Mesothelial cell of epicardium (in vitro differentiated cells): ENCODE data around the gene ATP1B4. TPM values are rescaled to one million over a fixed set of nuclear protein-coding genes. Genes with fewer than 3 reads are reported as not detected.

Experiments used
- DNase-seq, 2 experiments: peaks; one replicate each; pipeline ENCODE4 v3.0.0; 2021; ENCODE audit warnings: low spot score in 2 of 2; ENCODE audit not compliant: unreplicated experiment in 2 of 2
- H3K27ac Mint-ChIP-seq: 2 replicates; pipeline ENCODE4 v1.8.0; 2021; ENCODE audit warnings: mixed read lengths
- H3K27me3 Mint-ChIP-seq: 2 replicates; pipeline ENCODE4 v1.8.0; 2021; ENCODE audit warnings: low read depth, mixed read lengths
- H3K36me3 Mint-ChIP-seq: 2 replicates; pipeline ENCODE4 v1.8.0; 2021; ENCODE audit warnings: mixed read lengths
- H3K4me1 Mint-ChIP-seq: 2 replicates; pipeline ENCODE4 v1.8.0; 2021; ENCODE audit warnings: mixed read lengths
- H3K4me3 Mint-ChIP-seq: 2 replicates; pipeline ENCODE4 v1.8.0; 2021; ENCODE audit warnings: mild to moderate bottlenecking, moderate library complexity, mixed read lengths
- H3K9me3 Mint-ChIP-seq: 2 replicates; pipeline ENCODE4 v1.8.0; 2021; ENCODE audit warnings: mixed read lengths
- CTCF ChIP-seq: fragments of 200-600 bp; sonication (generic); IDR thresholded peaks from one replicate; pipeline ENCODE4 v1.5.0; 2021; ENCODE audit warnings: antibody characterized with exemption; ENCODE audit not compliant: unreplicated experiment
- total RNA-seq: library from RNA; stranded (reverse); gene quantifications from 3 replicates; pipeline ENCODE4 v1.2.1, GENCODE V29; 2021

ATP1B4 gene
- total RNA-seq, 1 donor from 2014 or later: not detected

GRCh38 chrX:120428309-120428708 is 66.4 kb downstream of the ATP1B4 start:
- no peak for DNase-seq
- Mint-ChIP-seq H3K4me3 (no peak overlapping the region), H3K27ac (peak overlapping the region; percentile 17), H3K4me1 (peaks cover 9% of the 10 kb centered on the region), H3K9me3 (peaks cover 30% of the 10 kb centered on the region), H3K27me3 (no peaks in the 10 kb centered on the region), H3K36me3 (no peaks in the 10 kb centered on the region)
- no peak for TF ChIP-seq CTCF

DNA sequence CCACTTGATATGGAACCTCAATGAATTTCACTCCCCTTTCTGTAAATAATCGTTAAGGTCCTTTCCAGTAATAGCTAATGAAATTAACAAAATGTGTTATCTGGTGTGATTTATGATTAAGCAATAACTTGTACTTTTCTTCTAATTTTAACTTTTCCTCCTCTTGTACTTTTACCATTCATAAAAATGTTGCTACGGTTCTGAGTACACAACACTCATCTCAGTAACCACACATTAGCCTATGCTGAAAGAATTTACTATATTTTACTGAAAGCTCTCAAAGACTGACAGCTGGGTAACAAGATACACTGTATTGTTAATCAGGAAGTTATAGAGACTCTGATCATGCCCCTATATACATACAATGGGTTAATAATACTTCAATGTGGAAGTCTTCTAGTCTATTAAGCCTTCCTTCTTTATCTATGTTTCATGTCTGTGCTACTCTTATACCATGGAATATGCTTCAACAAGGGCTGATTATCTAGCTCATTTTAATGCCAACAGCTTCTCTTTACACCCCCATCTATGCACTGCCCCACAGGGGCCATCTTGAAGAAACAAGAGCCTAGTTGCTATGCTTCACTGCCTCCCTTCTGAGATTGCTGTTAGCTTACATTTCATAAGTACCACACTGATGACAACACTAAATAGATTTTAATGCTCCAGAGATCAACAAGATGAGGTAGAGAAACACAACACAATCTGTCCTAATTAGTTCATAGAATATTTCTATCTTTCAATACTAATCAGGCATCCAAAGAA is 68.1 kb downstream of the ATP1B4 start:
- H3K9me3 Mint-ChIP-seq: peaks cover 32% of the 10 kb centered on the region
- no peaks in the 10 kb centered on the region for H3K36me3 Mint-ChIP-seq
- no peaks in the 10 kb centered on the region for H3K27me3 Mint-ChIP-seq
- no peak for DNase-seq
- TF ChIP-seq CTCF: no peak
- peaks cover 9% of the 10 kb centered on the region for H3K4me1 Mint-ChIP-seq
- no peak overlapping the region for H3K4me3 Mint-ChIP-seq
- no peak overlapping the region for H3K27ac Mint-ChIP-seq

Other genes with a start within 250 kb of the ATP1B4 start
- 0.47 to 0.89 TPM (median 0.52 TPM) in 3 replicates for gene RHOXF1, start 246.2 kb upstream of the ATP1B4 start, total RNA-seq
- gene RHOXF2, start 203.5 kb upstream of the ATP1B4 start, total RNA-seq: not detected in 3 replicates
- 20.3 to 21.5 TPM (median 20.6 TPM) in 3 replicates for gene ZBTB33, start 111.3 kb upstream of the ATP1B4 start, total RNA-seq
- 1.3 to 1.8 TPM (median 1.5 TPM) in 3 replicates for gene TMEM255A, start 50.6 kb upstream of the ATP1B4 start, total RNA-seq
- gene LAMP2, start 107.2 kb downstream of the ATP1B4 start, total RNA-seq: 74.1 to 77.7 TPM (median 76.3 TPM) in 3 replicates
- gene CUL4B, start 198.9 kb downstream of the ATP1B4 start, total RNA-seq: 49.0 to 52.3 TPM (median 50.1 TPM) in 3 replicates
- 33.5 to 39.5 TPM (median 34.8 TPM) in 3 replicates for gene MCTS1, start 242.0 kb downstream of the ATP1B4 start, total RNA-seq